Measurements from ENCODE around the gene PLAU.

- TF ChIP-seq CTCF (IDR thresholded peaks at IDR 0.05; ENCODE audit: insufficient read depth, low read depth, low read length) = no peak
- no peak for TF ChIP-seq EZH2 (IDR thresholded peaks at IDR 0.05; ENCODE audit: insufficient read depth, low read length)
Observed at GRCh38 chr10:73864229-73864628, 46.7 kb upstream of the PLAU start.
